BE2C (cell line): ENCODE data around the gene PIF1.

Source experiments
- DNase-seq: peaks from one replicate; pipeline ENCODE4 v3.0.0-alpha.2; 2020
- H3K27me3 ChIP-seq: fragments of 250-450 bp; sonication (Bioruptor Pico); 2 replicates; pipeline ENCODE4 v1.5.1; 2020; ENCODE audit warnings: mild to moderate bottlenecking
- H3K36me3 ChIP-seq: fragments of 250-450 bp; sonication (Bioruptor Pico); 2 replicates; pipeline ENCODE4 v1.5.1; 2020; ENCODE audit warnings: mild to moderate bottlenecking
- H3K4me1 ChIP-seq: fragments of 250-450 bp; sonication (Bioruptor Pico); 2 replicates; pipeline ENCODE4 v1.5.1; 2020
- H3K4me3 ChIP-seq: 2 replicates; pipeline ENCODE4 v1.5.1; 2011; ENCODE audit warnings: low read depth, low read length
- H3K9me3 ChIP-seq: fragments of 250-450 bp; sonication (Bioruptor Pico); 2 replicates; pipeline ENCODE4 v1.5.1; 2020
- TF ChIP-seq, protein P1 (sequence below): IDR thresholded peaks from 2 replicates; pipeline ENCODE4 v1.5.1; 2012; ENCODE audit warnings: mild to moderate bottlenecking, low read depth, low read length

Gene PIF1

DNA sequence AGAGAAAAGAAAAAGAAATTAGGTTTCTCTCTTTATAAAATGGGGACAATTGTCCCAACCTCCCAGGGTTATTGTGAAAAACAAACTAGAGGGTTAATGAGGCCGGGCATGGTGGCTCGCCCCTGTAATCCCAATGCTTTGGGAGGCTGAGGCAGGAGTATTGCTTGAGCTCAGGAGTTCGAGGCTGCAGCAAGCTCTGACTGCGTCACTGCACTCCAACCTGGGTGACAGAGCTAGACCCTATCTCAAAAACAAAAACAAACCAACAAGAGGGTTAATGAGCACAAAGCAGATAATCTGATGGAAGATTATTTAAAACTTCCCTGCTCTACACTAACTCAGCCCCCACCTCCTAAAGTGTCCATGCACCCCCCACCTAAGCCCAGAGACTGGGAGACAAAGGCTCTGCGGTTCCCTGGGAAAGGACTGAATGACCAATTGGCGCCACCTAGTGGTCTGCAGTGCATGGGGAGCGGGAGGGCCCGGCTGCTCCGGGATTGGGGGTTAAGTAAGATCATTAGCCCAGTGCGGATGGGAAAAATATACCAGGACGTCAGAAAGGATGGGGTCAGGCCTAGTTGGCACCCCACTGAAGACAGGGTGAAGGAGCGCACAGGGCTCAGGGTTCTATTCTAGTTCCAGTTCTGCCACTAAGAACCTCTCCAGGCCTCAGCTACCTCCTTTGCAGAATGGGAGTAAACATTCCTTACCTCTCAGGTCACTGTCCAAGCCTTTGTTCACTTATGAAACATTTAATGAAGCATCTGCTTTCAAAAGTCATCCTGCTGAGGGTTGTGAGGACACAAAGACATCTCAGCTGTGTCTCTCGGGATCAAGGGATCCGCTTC lies 15.6 kb downstream of the PIF1 start:
- no peaks in the 10 kb centered on the region for H3K9me3 ChIP-seq
- H3K36me3 ChIP-seq: no peaks in the 10 kb centered on the region
- peak; percentile 89 for DNase-seq
- TF ChIP-seq, protein P1, sequence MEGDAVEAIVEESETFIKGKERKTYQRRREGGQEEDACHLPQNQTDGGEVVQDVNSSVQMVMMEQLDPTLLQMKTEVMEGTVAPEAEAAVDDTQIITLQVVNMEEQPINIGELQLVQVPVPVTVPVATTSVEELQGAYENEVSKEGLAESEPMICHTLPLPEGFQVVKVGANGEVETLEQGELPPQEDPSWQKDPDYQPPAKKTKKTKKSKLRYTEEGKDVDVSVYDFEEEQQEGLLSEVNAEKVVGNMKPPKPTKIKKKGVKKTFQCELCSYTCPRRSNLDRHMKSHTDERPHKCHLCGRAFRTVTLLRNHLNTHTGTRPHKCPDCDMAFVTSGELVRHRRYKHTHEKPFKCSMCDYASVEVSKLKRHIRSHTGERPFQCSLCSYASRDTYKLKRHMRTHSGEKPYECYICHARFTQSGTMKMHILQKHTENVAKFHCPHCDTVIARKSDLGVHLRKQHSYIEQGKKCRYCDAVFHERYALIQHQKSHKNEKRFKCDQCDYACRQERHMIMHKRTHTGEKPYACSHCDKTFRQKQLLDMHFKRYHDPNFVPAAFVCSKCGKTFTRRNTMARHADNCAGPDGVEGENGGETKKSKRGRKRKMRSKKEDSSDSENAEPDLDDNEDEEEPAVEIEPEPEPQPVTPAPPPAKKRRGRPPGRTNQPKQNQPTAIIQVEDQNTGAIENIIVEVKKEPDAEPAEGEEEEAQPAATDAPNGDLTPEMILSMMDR: peak; percentile 98
- H3K4me3 ChIP-seq: no peak overlapping the region
- no peaks in the 10 kb centered on the region for H3K27me3 ChIP-seq
- peaks cover 28% of the 10 kb centered on the region for H3K4me1 ChIP-seq

DNA sequence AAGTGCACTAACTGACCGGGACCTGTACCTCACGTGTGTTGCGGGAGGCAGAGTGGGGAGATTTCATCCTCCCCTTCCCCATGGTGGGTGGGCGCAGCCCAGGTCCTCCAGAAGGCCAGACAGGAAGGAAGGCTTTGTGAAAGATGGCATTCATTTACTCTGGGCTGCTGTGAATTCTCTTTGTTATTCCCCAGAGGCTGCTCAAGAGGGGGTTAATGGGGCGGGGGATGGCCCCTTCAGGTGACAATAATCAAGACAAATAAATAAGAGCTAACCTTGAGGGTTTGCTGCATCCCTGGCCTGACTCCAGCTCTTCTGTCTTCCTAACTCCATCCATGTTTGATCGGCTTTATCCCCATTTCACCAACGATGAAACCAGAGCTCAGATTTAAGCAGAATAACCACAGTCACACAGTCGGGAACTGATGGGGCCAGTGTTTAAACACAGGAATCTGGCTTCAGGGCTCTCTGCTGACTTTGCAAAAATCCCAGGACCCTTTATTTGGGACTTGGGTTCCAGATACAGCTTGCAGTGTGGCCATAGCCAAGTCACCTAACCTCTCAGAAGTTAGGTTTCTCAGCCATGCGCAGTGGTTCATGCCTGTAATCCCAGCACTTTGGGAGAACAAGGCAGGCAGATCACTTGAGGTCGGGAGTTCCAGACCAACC lies 16.5 kb downstream of the PIF1 start:
- TF ChIP-seq, protein P1: no peak
- H3K4me3 ChIP-seq: no peak overlapping the region
- no peaks in the 10 kb centered on the region for H3K27me3 ChIP-seq
- no peaks in the 10 kb centered on the region for H3K9me3 ChIP-seq
- peaks cover 28% of the 10 kb centered on the region for H3K4me1 ChIP-seq
- DNase-seq: no peak
- no peaks in the 10 kb centered on the region for H3K36me3 ChIP-seq

DNA sequence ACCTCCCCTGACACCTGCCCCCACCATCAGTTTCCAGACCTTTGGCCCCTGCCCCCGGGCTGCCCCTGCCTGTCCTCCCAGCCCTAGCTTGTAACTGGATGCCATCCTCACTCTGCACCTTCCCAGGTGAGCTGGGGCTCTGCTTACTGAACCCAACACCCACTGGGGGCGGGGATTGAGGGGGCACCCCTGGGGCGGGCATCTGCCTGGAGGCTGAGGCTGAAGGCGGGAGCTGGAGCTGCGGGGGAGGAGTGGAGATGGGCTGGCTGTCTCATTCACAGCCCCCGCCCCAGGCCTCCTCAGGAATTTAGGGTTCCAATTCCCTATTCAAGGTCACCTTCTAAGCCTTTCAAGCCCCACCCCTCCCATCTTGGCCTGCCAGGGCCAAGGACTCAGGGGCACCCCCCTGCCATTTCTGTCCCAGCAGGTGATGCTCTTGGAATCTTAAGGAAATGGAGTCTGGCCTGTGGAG lies 17.7 kb downstream of the PIF1 start:
- TF ChIP-seq, protein P1: no peak
- peaks cover 17% of the 10 kb centered on the region for H3K4me1 ChIP-seq
- H3K36me3 ChIP-seq: no peaks in the 10 kb centered on the region
- no peak overlapping the region for H3K4me3 ChIP-seq
- H3K9me3 ChIP-seq: no peaks in the 10 kb centered on the region
- no peaks in the 10 kb centered on the region for H3K27me3 ChIP-seq
- no peak for DNase-seq

DNA sequence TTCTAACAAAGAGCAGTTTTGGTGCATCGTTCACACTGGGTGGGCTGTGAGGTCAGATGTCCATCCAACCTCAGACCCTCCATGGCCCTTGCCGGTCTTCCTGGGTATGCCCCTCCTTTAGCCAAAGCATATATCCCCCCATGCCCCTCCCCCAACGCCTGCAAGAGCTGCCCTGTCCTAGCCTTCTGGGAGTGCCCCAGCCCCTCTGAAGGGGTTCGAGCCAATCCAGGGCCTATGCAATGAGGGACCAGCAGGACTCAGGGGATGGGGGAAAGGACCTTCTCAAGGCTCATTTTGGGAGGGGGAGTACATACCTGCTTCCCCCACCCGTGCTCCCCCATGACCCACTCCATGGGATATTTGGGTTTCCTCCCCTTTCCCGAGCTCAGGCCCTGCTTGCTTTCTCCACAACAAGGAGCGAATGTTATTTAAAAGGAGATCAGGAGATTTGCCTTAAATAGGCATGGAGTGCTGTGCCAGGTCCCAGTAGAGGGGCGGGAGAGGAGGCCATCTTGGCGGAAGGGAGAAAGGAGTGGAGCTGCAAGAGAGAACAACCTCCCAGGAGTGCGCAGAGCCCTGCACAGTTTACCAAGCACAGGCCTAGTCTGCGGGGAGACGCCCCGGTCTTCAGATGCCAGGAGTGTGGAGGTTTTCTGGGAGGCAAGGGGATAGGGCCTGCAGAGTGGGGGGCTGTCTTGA lies 18.2 kb downstream of the PIF1 start:
- Histone ChIP-seq H3K4me1 (peaks cover 15% of the 10 kb centered on the region), H3K9me3 (no peaks in the 10 kb centered on the region), H3K4me3 (no peak overlapping the region), H3K27me3 (no peaks in the 10 kb centered on the region), H3K36me3 (no peaks in the 10 kb centered on the region)
- no peak for DNase-seq
- TF ChIP-seq, protein P1: no peak

DNA sequence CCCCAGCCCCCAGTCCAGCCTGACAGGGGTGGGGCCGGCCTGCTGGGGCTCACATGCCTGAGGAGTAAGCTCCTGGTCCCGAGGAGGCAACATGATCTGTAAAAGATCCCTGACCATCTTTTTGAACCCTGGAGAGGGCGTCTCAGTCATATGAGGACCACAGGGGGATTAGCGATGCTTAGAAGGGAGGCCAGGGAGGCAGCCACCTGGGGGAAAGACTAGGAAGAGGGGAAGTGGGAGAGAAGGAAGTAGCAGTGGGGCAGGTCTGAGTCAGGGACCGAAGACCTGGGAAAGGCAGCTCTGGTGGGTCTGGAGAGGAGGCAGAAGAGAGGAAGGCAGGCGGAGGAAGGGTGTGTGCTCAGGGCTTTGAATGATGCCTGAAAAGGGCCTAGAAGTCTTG lies 18.9 kb downstream of the PIF1 start:
- no peak for DNase-seq
- peaks cover 11% of the 10 kb centered on the region for H3K4me1 ChIP-seq
- H3K36me3 ChIP-seq: no peaks in the 10 kb centered on the region
- no peaks in the 10 kb centered on the region for H3K9me3 ChIP-seq
- TF ChIP-seq, protein P1: no peak
- no peaks in the 10 kb centered on the region for H3K27me3 ChIP-seq
- H3K4me3 ChIP-seq: no peak overlapping the region
